Central memory CD8-positive, alpha-beta T cell (primary cell): Measurements from ENCODE around the gene TNIP1.

Experiments used
- ATAC-seq: fragments of 150-1000 bp; cut with Tn5 transposase; replicated peaks from 2 replicates; pipeline ENCODE4 v1.10.0; 2022; ENCODE audit warnings: mild to moderate bottlenecking, moderate FRiP score, moderate number of reproducible peaks; ENCODE audit not compliant: poor library complexity, severe bottlenecking; ENCODE audit errors: extremely low read depth
- DNase-seq, 2 donors: peaks; one replicate each; pipeline ENCODE4 v3.0.0; 2021; ENCODE audit warnings: low spot score in 2 of 2
- H3K27ac Mint-ChIP-seq: one replicate; pipeline ENCODE4 v1.8.0; 2022; ENCODE audit warnings: low read depth, mild to moderate bottlenecking, moderate library complexity, mixed read lengths
- H3K27me3 Mint-ChIP-seq: one replicate; pipeline ENCODE4 v1.8.0; 2022; ENCODE audit warnings: mixed read lengths
- H3K36me3 Mint-ChIP-seq: one replicate; pipeline ENCODE4 v1.8.0; 2022; ENCODE audit warnings: mild to moderate bottlenecking, moderate library complexity, mixed read lengths; ENCODE audit not compliant: insufficient read depth
- H3K4me1 Mint-ChIP-seq: one replicate; pipeline ENCODE4 v1.8.0; 2022; ENCODE audit warnings: mixed read lengths
- H3K4me3 Mint-ChIP-seq: one replicate; pipeline ENCODE4 v1.8.0; 2022; ENCODE audit warnings: mild to moderate bottlenecking, moderate library complexity, mixed read lengths
- H3K9me3 Mint-ChIP-seq: one replicate; pipeline ENCODE4 v1.8.0; 2022; ENCODE audit warnings: mixed read lengths

The TNIP1 gene

GRCh38 chr5:151014680-151015343, 66.0 kb downstream of the TNIP1 start:
- H3K4me3 Mint-ChIP-seq, result no peak overlapping the region
- no peak for ATAC-seq
- no peaks in the 10 kb centered on the region for H3K36me3 Mint-ChIP-seq
- no peaks in the 10 kb centered on the region for H3K9me3 Mint-ChIP-seq
- no peak for DNase-seq
- H3K27ac Mint-ChIP-seq, result no peak overlapping the region
- H3K27me3 Mint-ChIP-seq, result peaks cover 14% of the 10 kb centered on the region
- H3K4me1 Mint-ChIP-seq, result no peaks in the 10 kb centered on the region

- Mint-ChIP-seq H3K4me1 (no peaks in the 10 kb centered on the region), H3K27ac (no peak overlapping the region), H3K4me3 (no peak overlapping the region), H3K36me3 (no peaks in the 10 kb centered on the region), H3K9me3 (no peaks in the 10 kb centered on the region), H3K27me3 (peaks cover 34% of the 10 kb centered on the region)
- ATAC-seq, result no peak
- no peak for DNase-seq
Measured at GRCh38 chr5:151012862-151013261, 68.0 kb downstream of the TNIP1 start.

GRCh38 chr5:151008906-151009305, 71.9 kb downstream of the TNIP1 start:
- H3K9me3 Mint-ChIP-seq, result no peaks in the 10 kb centered on the region
- ATAC-seq (no peak), DNase-seq (no peak)
- no peak overlapping the region for H3K27ac Mint-ChIP-seq
- peaks cover 51% of the 10 kb centered on the region for H3K27me3 Mint-ChIP-seq
- no peaks in the 10 kb centered on the region for H3K4me1 Mint-ChIP-seq
- H3K4me3 Mint-ChIP-seq, result no peak overlapping the region
- H3K36me3 Mint-ChIP-seq, result no peaks in the 10 kb centered on the region

- H3K36me3 Mint-ChIP-seq, result no peaks in the 10 kb centered on the region
- no peak for DNase-seq
- no peak overlapping the region for H3K27ac Mint-ChIP-seq
- no peaks in the 10 kb centered on the region for H3K4me1 Mint-ChIP-seq
- H3K4me3 Mint-ChIP-seq, result no peak overlapping the region
- peaks cover 59% of the 10 kb centered on the region for H3K27me3 Mint-ChIP-seq
- ATAC-seq, result no peak
- H3K9me3 Mint-ChIP-seq, result no peaks in the 10 kb centered on the region
Measured at GRCh38 chr5:151008210-151008491, 72.7 kb downstream of the TNIP1 start.

GRCh38 chr5:151007430-151008209, 73.2 kb downstream of the TNIP1 start:
- H3K9me3 Mint-ChIP-seq, result no peaks in the 10 kb centered on the region
- H3K36me3 Mint-ChIP-seq, result no peaks in the 10 kb centered on the region
- no peak overlapping the region for H3K4me3 Mint-ChIP-seq
- H3K27me3 Mint-ChIP-seq, result peaks cover 62% of the 10 kb centered on the region
- DNase-seq (no peak), ATAC-seq (no peak)
- H3K4me1 Mint-ChIP-seq, result no peaks in the 10 kb centered on the region
- H3K27ac Mint-ChIP-seq, result no peak overlapping the region

- Mint-ChIP-seq H3K9me3 (no peaks in the 10 kb centered on the region), H3K4me3 (no peak overlapping the region), H3K4me1 (no peaks in the 10 kb centered on the region), H3K27me3 (peaks cover 60% of the 10 kb centered on the region), H3K36me3 (no peaks in the 10 kb centered on the region), H3K27ac (no peak overlapping the region)
- DNase-seq (no peak), ATAC-seq (no peak)
Measured at GRCh38 chr5:151006704-151007334, 74.0 kb downstream of the TNIP1 start.

- no peaks in the 10 kb centered on the region for H3K4me1 Mint-ChIP-seq
Measured at GRCh38 chr5:151005950-151006576, 74.8 kb downstream of the TNIP1 start.

GRCh38 chr5:151005187-151005949, 75.5 kb downstream of the TNIP1 start:
- H3K4me1 Mint-ChIP-seq, result no peaks in the 10 kb centered on the region
- H3K27me3 Mint-ChIP-seq, result peaks cover 49% of the 10 kb centered on the region
- no peak overlapping the region for H3K4me3 Mint-ChIP-seq
- DNase-seq (no peak), ATAC-seq (no peak)
- no peaks in the 10 kb centered on the region for H3K9me3 Mint-ChIP-seq
- no peak overlapping the region for H3K27ac Mint-ChIP-seq
- no peaks in the 10 kb centered on the region for H3K36me3 Mint-ChIP-seq

More at GRCh38 chr5:151005950-151006576, 74.8 kb downstream of the TNIP1 start:
- Mint-ChIP-seq H3K27me3 (peaks cover 52% of the 10 kb centered on the region), H3K27ac (no peak overlapping the region), H3K36me3 (no peaks in the 10 kb centered on the region), H3K9me3 (no peaks in the 10 kb centered on the region), H3K4me3 (no peak overlapping the region)
- DNase-seq, result no peak
- ATAC-seq, result no peak

- Mint-ChIP-seq H3K36me3 (no peaks in the 10 kb centered on the region), H3K27me3 (peaks cover 45% of the 10 kb centered on the region), H3K4me1 (no peaks in the 10 kb centered on the region), H3K4me3 (no peak overlapping the region), H3K9me3 (no peaks in the 10 kb centered on the region), H3K27ac (no peak overlapping the region)
- DNase-seq, result no peak
- no peak for ATAC-seq
Measured at GRCh38 chr5:151004499-151004898, 76.3 kb downstream of the TNIP1 start.

- Mint-ChIP-seq H3K36me3 (no peaks in the 10 kb centered on the region), H3K9me3 (no peaks in the 10 kb centered on the region), H3K4me1 (no peaks in the 10 kb centered on the region), H3K27ac (no peak overlapping the region), H3K4me3 (no peak overlapping the region), H3K27me3 (peaks cover 35% of the 10 kb centered on the region)
- DNase-seq (no peak), ATAC-seq (no peak)
Measured at GRCh38 chr5:151003503-151003860, 77.4 kb downstream of the TNIP1 start.

GRCh38 chr5:151002681-151003502, 77.9 kb downstream of the TNIP1 start:
- ATAC-seq, result no peak
- Mint-ChIP-seq H3K4me3 (no peak overlapping the region), H3K27me3 (peaks cover 30% of the 10 kb centered on the region), H3K36me3 (no peaks in the 10 kb centered on the region), H3K9me3 (no peaks in the 10 kb centered on the region), H3K27ac (no peak overlapping the region), H3K4me1 (no peaks in the 10 kb centered on the region)
- no peak for DNase-seq

GRCh38 chr5:151002250-151002649, 78.6 kb downstream of the TNIP1 start:
- H3K4me1 Mint-ChIP-seq, result no peaks in the 10 kb centered on the region
- H3K27me3 Mint-ChIP-seq, result peaks cover 30% of the 10 kb centered on the region
- H3K9me3 Mint-ChIP-seq, result no peaks in the 10 kb centered on the region
- DNase-seq (no peak), ATAC-seq (no peak)
- no peaks in the 10 kb centered on the region for H3K36me3 Mint-ChIP-seq
- H3K27ac Mint-ChIP-seq, result no peak overlapping the region
- H3K4me3 Mint-ChIP-seq, result no peak overlapping the region
